IMR-90 (cell line): ENCODE measurements around the gene AGAP1. TPM values are rescaled to one million over a fixed set of nuclear protein-coding genes. Genes with fewer than 3 reads are reported as not detected.
A peak's percentile ranks its signal among the peaks of the same experiment; 100 is the strongest.

Experiments used
- ATAC-seq: fragments of 200-7000 bp; cut with Tn5 transposase; 2 replicates; pipeline ENCODE4 v1.9.1; 2020; ENCODE audit warnings: low read depth, mild to moderate bottlenecking, moderate library complexity
- BruUV-seq: library from RNA; stranded (reverse); fragments of 400-500 nt; replicated peaks from 2 replicates; lab custom pipeline; 2021; lab: Mats Ljungman, UMichigan
- CTCF ChIA-PET: fragments of 300-600 bp; formaldehyde crosslinking; extraction: SDS; loops from one replicate; lab custom pipeline; 2021; ENCODE audit warnings: antibody characterized with exemption; lab: Yijun Ruan, JAX
- POLR2A ChIA-PET: fragments of 300-600 bp; sonication (Branson Sonifier 250); formaldehyde crosslinking; loops from one replicate; lab custom pipeline; 2022; ENCODE audit warnings: antibody characterized with exemption; ENCODE audit not compliant: unreplicated experiment; lab: Charles Lee
- DNase-seq: peaks from one replicate; pipeline ENCODE4 v3.0.0; 2013
- H2AFZ ChIP-seq: replicated peaks from 2 replicates; pipeline ENCODE3; 2013; ENCODE audit warnings: low read length, mild to moderate bottlenecking; ENCODE audit not compliant: poor library complexity
- H2AK5ac ChIP-seq: 2 replicates; pipeline ENCODE4 v1.6.1; 2013; ENCODE audit warnings: low read depth, low read length, inconsistent platforms
- H2AK9ac ChIP-seq: replicated peaks from 2 replicates; pipeline ENCODE3; 2013; ENCODE audit warnings: mild to moderate bottlenecking, low read depth, low read length, moderate library complexity; ENCODE audit not compliant: poor library complexity
- H2BK120ac ChIP-seq: 2 replicates; pipeline ENCODE4 v1.6.1; 2013; ENCODE audit warnings: low read depth, low read length, inconsistent platforms
- H2BK15ac ChIP-seq: 3 replicates; pipeline ENCODE4 v1.6.1; 2013; ENCODE audit warnings: low read depth, low read length, inconsistent platforms
- H2BK20ac ChIP-seq: 2 replicates; pipeline ENCODE4 v1.6.1; 2013; ENCODE audit warnings: low read depth, mild to moderate bottlenecking, inconsistent platforms, low read length, moderate library complexity
- H2BK5ac ChIP-seq: 2 replicates; pipeline ENCODE4 v1.6.1; 2013; ENCODE audit warnings: mild to moderate bottlenecking, low read depth, low read length, inconsistent platforms; ENCODE audit not compliant: poor library complexity, severe bottlenecking
- H3K14ac ChIP-seq: replicated peaks from 2 replicates; pipeline ENCODE4 v1.6.1; 2013; ENCODE audit warnings: low read depth, low read length, inconsistent platforms
- H3K18ac ChIP-seq: 2 replicates; pipeline ENCODE4 v1.6.1; 2013; ENCODE audit warnings: low read depth, low read length, control low read depth
- H3K23ac ChIP-seq: 2 replicates; pipeline ENCODE4 v1.6.1; 2013; ENCODE audit warnings: low read depth, low read length, inconsistent platforms
- H3K27ac ChIP-seq: 2 replicates; pipeline ENCODE4 v1.5.1; 2013; ENCODE audit warnings: mild to moderate bottlenecking, control low read depth, low read length; ENCODE audit not compliant: insufficient read depth
- H3K27me3 ChIP-seq: 2 replicates; pipeline ENCODE4 v1.6.1; 2013; ENCODE audit warnings: low read length; ENCODE audit not compliant: control insufficient read depth, insufficient read depth
- H3K36me3 ChIP-seq: 2 replicates; pipeline ENCODE4 v1.6.1; 2013; ENCODE audit warnings: low read length, mixed read lengths; ENCODE audit not compliant: control insufficient read depth, insufficient read depth
- H3K4ac ChIP-seq: 2 replicates; pipeline ENCODE4 v1.6.1; 2013; ENCODE audit warnings: low read depth, low read length, inconsistent platforms
- H3K4me1 ChIP-seq: 2 replicates; pipeline ENCODE4 v1.6.1; 2013; ENCODE audit warnings: low read length, mixed read lengths; ENCODE audit not compliant: control insufficient read depth, insufficient read depth
- H3K4me2 ChIP-seq: 2 replicates; pipeline ENCODE4 v1.6.1; 2013; ENCODE audit warnings: low read depth, mild to moderate bottlenecking, control low read depth, low read length, moderate library complexity
- H3K4me3 ChIP-seq: 2 replicates; pipeline ENCODE4 v1.5.1; 2013; ENCODE audit warnings: low read depth, mild to moderate bottlenecking, control low read depth, low read length, moderate library complexity; ENCODE audit not compliant: insufficient read depth
- H3K56ac ChIP-seq: 2 replicates; pipeline ENCODE4 v1.6.1; 2013; ENCODE audit warnings: low read length, inconsistent platforms; ENCODE audit not compliant: insufficient read depth; ENCODE audit errors: extremely low read depth
- H3K79me1 ChIP-seq, 2 experiments: 2 replicates each; pipeline ENCODE4 v1.6.1; 2013; ENCODE audit warnings: low read length in 2 of 2, inconsistent platforms in 1 of 2, low read depth in 1 of 2
- H3K9ac ChIP-seq: 2 replicates; pipeline ENCODE4 v1.6.1; 2013; ENCODE audit warnings: low read depth, low read length, control low read depth
- H3K9me1 ChIP-seq: 2 replicates; pipeline ENCODE4 v1.6.1; 2013; ENCODE audit warnings: low read length, inconsistent platforms; ENCODE audit not compliant: insufficient read depth
- H3K9me3 ChIP-seq: 2 replicates; pipeline ENCODE4 v1.6.1; 2013; ENCODE audit warnings: low read length; ENCODE audit not compliant: control insufficient read depth, insufficient read depth
- H4K20me1 ChIP-seq: 2 replicates; pipeline ENCODE4 v1.6.1; 2013; ENCODE audit warnings: low read length, inconsistent platforms; ENCODE audit not compliant: insufficient read depth
- H4K5ac ChIP-seq: 2 replicates; pipeline ENCODE4 v1.6.1; 2013; ENCODE audit warnings: mild to moderate bottlenecking, low read depth, low read length, control low read depth
- H4K8ac ChIP-seq, 2 experiments: 2 replicates each; pipeline ENCODE4 v1.6.1; 2013; ENCODE audit warnings: low read depth in 2 of 2, low read length in 2 of 2, control low read depth in 1 of 2, inconsistent platforms in 1 of 2
- H4K91ac ChIP-seq: 2 replicates; pipeline ENCODE4 v1.6.1; 2013; ENCODE audit warnings: low read depth, low read length, inconsistent platforms; ENCODE audit not compliant: insufficient read depth
- BHLHE40 ChIP-seq: fragments of 150-350 bp; IDR thresholded peaks from 2 replicates; pipeline ENCODE4 v1.6.1; 2016; ENCODE audit warnings: mild to moderate bottlenecking, low read depth, low read length
- CEBPB ChIP-seq: IDR thresholded peaks from 2 replicates; pipeline ENCODE4 v1.6.1; 2012; ENCODE audit warnings: low read depth, low read length, improper control_type of control experiment
- CHD1 ChIP-seq: IDR thresholded peaks from 2 replicates; pipeline ENCODE4 v1.6.1; 2012; ENCODE audit warnings: low read depth, low read length, improper control_type of control experiment
- ELK1 ChIP-seq: fragments of 150-350 bp; IDR thresholded peaks from 2 replicates; pipeline ENCODE4 v1.6.1; 2016; ENCODE audit warnings: low read depth, mild to moderate bottlenecking, low read length, moderate library complexity, borderline replicate concordance
- FOS ChIP-seq: fragments of 150-350 bp; IDR thresholded peaks from 2 replicates; pipeline ENCODE4 v1.6.1; 2016; ENCODE audit warnings: low read depth, low read length
- MAFK ChIP-seq: IDR thresholded peaks from 2 replicates; pipeline ENCODE4 v1.6.1; 2012; ENCODE audit warnings: low read depth, low read length, improper control_type of control experiment
- MAZ ChIP-seq: IDR thresholded peaks from 2 replicates; pipeline ENCODE4 v1.6.1; 2012; ENCODE audit warnings: low read depth, mild to moderate bottlenecking, low read length, improper control_type of control experiment, moderate library complexity, borderline replicate concordance
- MXI1 ChIP-seq: IDR thresholded peaks from 2 replicates; pipeline ENCODE4 v1.6.1; 2012; ENCODE audit warnings: low read depth, mild to moderate bottlenecking, low read length, moderate library complexity, borderline replicate concordance
- NFE2L2 ChIP-seq: fragments of 150-350 bp; IDR thresholded peaks from 2 replicates; pipeline ENCODE4 v1.6.1; 2016; ENCODE audit warnings: low read depth, mild to moderate bottlenecking, low read length
- RCOR1 ChIP-seq: IDR thresholded peaks from 2 replicates; pipeline ENCODE4 v1.6.1; 2012; ENCODE audit warnings: mild to moderate bottlenecking, low read length, improper control_type of control experiment; ENCODE audit not compliant: insufficient replicate concordance
- RFX5 ChIP-seq: IDR thresholded peaks from 2 replicates; pipeline ENCODE4 v1.8.0; 2012; ENCODE audit warnings: low read depth, mild to moderate bottlenecking, low read length, moderate library complexity
- SMC3 ChIP-seq: fragments of 150-350 bp; IDR thresholded peaks from 2 replicates; pipeline ENCODE4 v1.6.1; 2016; ENCODE audit warnings: low read depth, mild to moderate bottlenecking, antibody characterized with exemption, low read length, moderate library complexity
- USF2 ChIP-seq: fragments of 150-350 bp; IDR thresholded peaks from 2 replicates; pipeline ENCODE4 v1.6.1; 2017; ENCODE audit warnings: mild to moderate bottlenecking, antibody characterized with exemption, low read length, low read depth
- WGBS, 2 experiments: methylation state at CpG; one replicate each; pipeline versions ENCODE4 v1.1.5 to v1.1.7; 2013; ENCODE audit warnings: missing lambda C conversion rate in 2 of 2; ENCODE audit not compliant: insufficient read length in 1 of 2; ENCODE audit errors: extremely low coverage in 2 of 2; 5-methylcytosine and 5-hydroxymethylcytosine counted together
- dilution Hi-C: fragments of 300-500 bp; cut with HindIII; formaldehyde crosslinking; loops from one replicate; pipeline ENCODE4 v1.14.3; 2018; ENCODE audit warnings: low sequenced_read_pairs; ENCODE audit not compliant: unreplicated experiment
- in situ Hi-C: fragments of 300-500 bp; cut with MboI; formaldehyde crosslinking; loops from 3 replicates; pipeline ENCODE4 v1.14.3; 2019; ENCODE audit warnings: low sequenced_read_pairs, inconsistent platforms, mixed read lengths
- intact Hi-C: fragments of 100-400 bp; cut with micrococcal nuclease; formaldehyde crosslinking; loops from 2 replicates; pipeline ENCODE4 v1.10.0; 2022
- polyA plus RNA-seq, 3 experiments: library from polyadenylated mRNA; depleted of rRNA; stranded (reverse); fragments of >200 nt; gene quantifications; 2 replicates each; pipeline ENCODE4 v1.2.3, GENCODE V29; 2012; ENCODE audit warnings: low replicate concordance in 1 of 3
- total RNA-seq: library from RNA; depleted of rRNA; stranded (reverse); fragments of >200 nt; gene quantifications from 2 replicates; pipeline ENCODE4 v1.2.3, GENCODE V29; 2012
- TF ChIP-seq, protein P1 (sequence below): conservative IDR thresholded peaks from 2 replicates; pipeline ENCODE4 v1.5.1; 2012; ENCODE audit warnings: mild to moderate bottlenecking, low read depth, low read length, improper control_type of control experiment

Gene AGAP1
- total and polyA plus RNA-seq, 2 of the 4 experiments (the other 2 are of a cell fraction), result 15.1 to 16.4 TPM

- Histone ChIP-seq H3K79me1 (peaks cover 24 to 81% of the 10 kb centered on the region in 2 experiments; a peak in 3 of 4 replicates), H3K4me2 (no peak overlapping the region), H3K14ac (no peak overlapping the region), H4K91ac (no peak overlapping the region; the same call in 1 of the 2 replicates), H2BK20ac (peak overlapping the region; percentile 12; the same call in 1 of the 2 replicates), H3K27ac (no peak overlapping the region), H2BK15ac (no peak overlapping the region), H3K56ac (no peak overlapping the region), H3K9ac (no peak overlapping the region), H3K9me3 (no peaks in the 10 kb centered on the region), H3K4me3 (no peak overlapping the region), H3K23ac (no peak overlapping the region), H2BK120ac (no peak overlapping the region), H3K4me1 (peaks cover 13% of the 10 kb centered on the region), H4K8ac (no peak overlapping the region), H2AFZ (no peak overlapping the region), H3K9me1 (peaks cover 10% of the 10 kb centered on the region), H3K27me3 (no peaks in the 10 kb centered on the region), H2AK9ac (no peak overlapping the region), H4K5ac (no peak overlapping the region), H2AK5ac (peak overlapping the region; percentile 1; the same call in 1 of the 2 replicates), H3K4ac (no peak overlapping the region), H4K20me1 (peaks cover 28% of the 10 kb centered on the region), H3K36me3 (no peaks in the 10 kb centered on the region), H2BK5ac (no peak overlapping the region), H3K18ac (no peak overlapping the region)
- no TSS peak for BruUV-seq
- 84% methylated on average over 13 of the region's 25 CpGs; no CpG with 5 or more reads in 1 of the 2 experiments for WGBS, 2 experiments
- ATAC-seq (no peak), DNase-seq (no peak)
- in situ Hi-C loops, result no loop called here
- intact Hi-C loops, result no loop called here
- POLR2A ChIA-PET, result no interaction called here
- CTCF ChIA-PET, result interaction anchor here (0.6 kb wide), 1 partner anchor 65 kb away, joined by 9 read pairs; no protein-coding TSS in a partner anchor
- dilution Hi-C loops, result no loop called here
- TF ChIP-seq NFE2L2 (no peak), FOS (no peak), CEBPB (no peak), SMC3 (no peak), MAZ (no peak), BHLHE40 (no peak), RFX5 (no peak), MAFK (no peak), MXI1 (no peak), RCOR1 (no peak), USF2 (no peak), CHD1 (no peak), ELK1 (no peak)
- TF ChIP-seq, protein P1, sequence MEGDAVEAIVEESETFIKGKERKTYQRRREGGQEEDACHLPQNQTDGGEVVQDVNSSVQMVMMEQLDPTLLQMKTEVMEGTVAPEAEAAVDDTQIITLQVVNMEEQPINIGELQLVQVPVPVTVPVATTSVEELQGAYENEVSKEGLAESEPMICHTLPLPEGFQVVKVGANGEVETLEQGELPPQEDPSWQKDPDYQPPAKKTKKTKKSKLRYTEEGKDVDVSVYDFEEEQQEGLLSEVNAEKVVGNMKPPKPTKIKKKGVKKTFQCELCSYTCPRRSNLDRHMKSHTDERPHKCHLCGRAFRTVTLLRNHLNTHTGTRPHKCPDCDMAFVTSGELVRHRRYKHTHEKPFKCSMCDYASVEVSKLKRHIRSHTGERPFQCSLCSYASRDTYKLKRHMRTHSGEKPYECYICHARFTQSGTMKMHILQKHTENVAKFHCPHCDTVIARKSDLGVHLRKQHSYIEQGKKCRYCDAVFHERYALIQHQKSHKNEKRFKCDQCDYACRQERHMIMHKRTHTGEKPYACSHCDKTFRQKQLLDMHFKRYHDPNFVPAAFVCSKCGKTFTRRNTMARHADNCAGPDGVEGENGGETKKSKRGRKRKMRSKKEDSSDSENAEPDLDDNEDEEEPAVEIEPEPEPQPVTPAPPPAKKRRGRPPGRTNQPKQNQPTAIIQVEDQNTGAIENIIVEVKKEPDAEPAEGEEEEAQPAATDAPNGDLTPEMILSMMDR, result no peak
These were observed 13.3 kb downstream of the AGAP1 start for GRCh38 chr2:235506997-235507615.
